Omental fat pad (tissue), 4 donors: Measurements from ENCODE around the gene SEMA3A. TPM values are rescaled to one million over a fixed set of nuclear protein-coding genes. Genes with fewer than 3 reads are reported as not detected.
"Not testable (repeated sequence)": the region's sequence is repeated elsewhere in the genome, so short reads cannot be mapped to it uniquely, and the experiment has no call there.

Experiments
- ATAC-seq: fragments of 150-250 bp; one replicate; pipeline ENCODE4 v1.9.1; 2016; ENCODE audit warnings: mild to moderate bottlenecking, moderate library complexity; ENCODE audit not compliant: low FRiP score
- DNase-seq: peaks from one replicate; pipeline ENCODE4 v3.0.0-alpha.2; 2019; ENCODE audit warnings: low spot score
- CTCF ChIP-seq, 3 donors: fragments of 450-650 bp; IDR thresholded peaks; one replicate each; pipeline ENCODE4 v1.5.1; 2016 to 2017; ENCODE audit warnings: antibody characterized with exemption in 3 of 3, mild to moderate bottlenecking in 3 of 3, moderate library complexity in 2 of 3
- total RNA-seq, 4 donors: library from RNA; depleted of rRNA; stranded (reverse); fragments of >200 nt; gene quantifications; one replicate each; pipeline ENCODE4 v1.1.0, GENCODE V29; 2016

SEMA3A gene
- total RNA-seq, 4 donors from 2014 or later: 4.3 to 11.4 (median 7.4) TPM

- TF ChIP-seq CTCF (IDR thresholded peaks at IDR 0.05): no peak
- DNase-seq (no peak), ATAC-seq (no peak)
Observed at GRCh38 chr7:84060760-84061261, 133.8 kb downstream of the SEMA3A start.

- no peak for TF ChIP-seq CTCF (IDR thresholded peaks at IDR 0.05)
- ATAC-seq (no peak), DNase-seq (no peak)
Observed at GRCh38 chr7:84060000-84060399, 134.6 kb downstream of the SEMA3A start.

- DNase-seq (no peak), ATAC-seq (no peak)
- TF ChIP-seq CTCF (IDR thresholded peaks at IDR 0.05): no peak
Observed at GRCh38 chr7:84058311-84059076, 136.1 kb downstream of the SEMA3A start.

- no peak for DNase-seq
- no peak for ATAC-seq
- TF ChIP-seq CTCF (IDR thresholded peaks at IDR 0.05): no peak
Observed at GRCh38 chr7:84057576-84057975, 137.0 kb downstream of the SEMA3A start.

GRCh38 chr7:84055904-84056605, 138.5 kb downstream of the SEMA3A start:
- TF ChIP-seq CTCF (IDR thresholded peaks at IDR 0.05): no peak
- no peak for ATAC-seq
- DNase-seq: no peak

- ATAC-seq, DNase-seq: not testable (repeated sequence)
Observed at GRCh38 chr7:84055199-84055598, 139.4 kb downstream of the SEMA3A start.

GRCh38 chr7:84049071-84049836, 145.3 kb downstream of the SEMA3A start:
- no peak for TF ChIP-seq CTCF (IDR thresholded peaks at IDR 0.05)
- no peak for DNase-seq
- no peak for ATAC-seq
